ENCODE results near the gene C9orf50.

- TF ChIP-seq CTCF (conservative IDR thresholded peaks at IDR 0.05) (no peak), ZFX (IDR thresholded peaks at IDR 0.05) (no peak)
Measured at GRCh38 chr9:129664746-129665388, 44.0 kb upstream of the C9orf50 start.

All from C4-2B (cell line).